NCI-H2029 (cell line): ENCODE measurements around the gene CHCHD3.

ENCODE experiments used
- DNase-seq: peaks from one replicate; lab custom pipeline; 2025; lab: John Stamatoyannopoulos, UW

The CHCHD3 gene

DNA sequence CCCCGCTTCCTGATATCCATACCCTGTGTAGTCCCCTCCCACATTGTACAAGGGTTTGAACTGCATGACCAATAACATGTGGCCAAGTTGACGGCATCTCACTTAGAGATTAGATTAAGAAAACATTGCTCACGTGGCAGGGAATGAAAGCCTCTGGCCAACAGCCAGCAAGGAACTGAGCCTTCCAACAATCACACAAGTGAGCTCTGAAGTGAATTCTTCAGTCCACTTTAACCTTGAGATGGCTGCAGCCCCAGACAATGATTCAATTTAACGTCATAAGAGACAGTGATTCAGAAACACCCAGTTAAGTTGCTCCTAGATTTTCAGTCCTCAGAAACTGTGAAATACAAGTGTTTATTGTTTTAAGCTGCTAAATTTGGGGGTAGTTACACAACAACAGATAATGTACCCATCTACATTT lies 339.7 kb downstream of the CHCHD3 start:
- no peak for DNase-seq

DNA sequence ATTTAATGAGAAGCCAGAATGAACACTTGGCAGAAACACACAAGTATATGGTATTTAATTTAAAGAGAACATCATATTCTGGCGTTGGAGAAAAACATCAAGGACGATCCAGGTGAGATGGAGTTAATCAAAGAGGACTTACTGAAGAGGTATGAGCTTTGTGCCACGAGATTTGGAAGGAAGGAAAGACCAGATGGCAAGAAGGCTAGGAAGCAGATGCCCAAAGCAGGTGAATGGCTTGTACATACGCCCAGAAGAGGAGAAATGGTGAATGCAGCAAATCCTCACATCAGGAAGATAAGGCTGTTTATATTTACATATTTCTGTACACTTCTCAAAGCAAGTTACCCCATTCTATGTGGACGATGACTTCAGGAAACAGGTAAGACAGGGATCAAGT lies 341.7 kb downstream of the CHCHD3 start:
- DNase-seq, result no peak

DNA sequence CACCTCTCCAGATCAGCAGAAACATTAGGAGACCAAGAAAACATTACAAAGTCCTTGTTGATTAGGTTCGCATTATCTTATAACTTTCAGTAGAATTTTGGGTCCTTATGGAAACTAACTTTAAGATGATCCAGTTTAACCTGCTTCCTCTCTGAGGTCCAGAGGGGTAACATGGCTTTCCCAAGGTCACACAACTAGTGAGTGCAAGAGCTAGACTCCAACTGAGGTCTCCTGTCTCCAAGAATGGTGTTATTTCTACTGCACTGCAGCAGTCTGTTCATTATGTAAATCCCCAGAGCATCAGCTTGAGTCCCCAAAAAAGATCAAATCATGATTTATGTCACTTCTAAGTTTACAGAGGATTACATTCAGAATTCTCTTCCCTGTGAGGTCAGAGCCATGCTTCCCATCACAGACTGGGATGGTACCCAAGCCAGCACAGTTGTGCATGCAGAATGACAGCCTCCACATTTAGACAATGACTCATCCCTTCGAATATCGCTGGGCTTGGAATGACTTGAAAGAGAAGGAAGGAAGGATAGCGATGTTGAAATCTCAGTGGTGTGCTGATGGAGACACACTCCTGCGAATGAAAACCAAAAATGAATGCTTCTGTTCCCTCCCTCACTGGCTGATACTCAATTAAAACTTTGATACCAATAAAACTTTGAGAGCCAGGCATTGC lies 342.5 kb downstream of the CHCHD3 start:
- DNase-seq, result no peak

DNA sequence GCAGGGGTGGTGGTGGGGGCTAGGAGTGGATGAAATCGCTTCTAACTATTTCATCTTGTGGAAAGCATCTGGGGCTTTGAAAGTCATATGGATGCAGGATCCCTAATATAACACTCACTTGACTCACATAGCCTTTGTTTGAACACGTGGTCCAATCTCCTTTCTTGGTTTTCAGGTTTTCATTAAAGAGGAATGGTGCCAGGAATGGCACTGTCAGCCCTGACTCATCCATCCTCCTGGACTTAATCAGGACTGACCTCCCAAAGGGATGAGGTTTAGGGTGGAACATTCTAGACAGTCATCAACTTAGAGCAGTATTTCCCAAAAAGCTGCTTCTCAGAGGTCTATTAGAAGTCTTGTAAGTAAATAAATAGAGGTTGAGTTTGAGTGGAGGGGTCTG lies 343.6 kb downstream of the CHCHD3 start:
- DNase-seq, result no peak

DNA sequence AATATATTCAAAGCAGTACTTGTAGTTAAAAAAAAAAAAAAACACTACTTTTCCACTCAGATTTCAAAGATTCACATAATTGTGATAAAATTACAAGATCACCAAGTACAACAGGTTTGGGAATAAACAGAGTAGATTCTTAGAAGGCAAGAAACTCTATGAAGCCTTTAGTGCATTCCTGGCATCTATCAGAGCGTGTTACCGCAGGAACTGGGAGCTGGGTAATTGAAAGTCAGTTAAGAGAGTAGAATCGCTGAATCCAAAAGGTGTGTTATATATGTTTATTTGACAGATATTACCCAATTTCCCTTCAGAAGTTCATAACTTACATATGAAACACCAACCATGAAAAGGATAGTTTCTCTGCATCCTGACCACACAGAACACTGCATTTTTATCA lies 346.4 kb downstream of the CHCHD3 start:
- no peak for DNase-seq
